ENCODE measurements around the gene VSIG1.

VSIG1 gene

DNA sequence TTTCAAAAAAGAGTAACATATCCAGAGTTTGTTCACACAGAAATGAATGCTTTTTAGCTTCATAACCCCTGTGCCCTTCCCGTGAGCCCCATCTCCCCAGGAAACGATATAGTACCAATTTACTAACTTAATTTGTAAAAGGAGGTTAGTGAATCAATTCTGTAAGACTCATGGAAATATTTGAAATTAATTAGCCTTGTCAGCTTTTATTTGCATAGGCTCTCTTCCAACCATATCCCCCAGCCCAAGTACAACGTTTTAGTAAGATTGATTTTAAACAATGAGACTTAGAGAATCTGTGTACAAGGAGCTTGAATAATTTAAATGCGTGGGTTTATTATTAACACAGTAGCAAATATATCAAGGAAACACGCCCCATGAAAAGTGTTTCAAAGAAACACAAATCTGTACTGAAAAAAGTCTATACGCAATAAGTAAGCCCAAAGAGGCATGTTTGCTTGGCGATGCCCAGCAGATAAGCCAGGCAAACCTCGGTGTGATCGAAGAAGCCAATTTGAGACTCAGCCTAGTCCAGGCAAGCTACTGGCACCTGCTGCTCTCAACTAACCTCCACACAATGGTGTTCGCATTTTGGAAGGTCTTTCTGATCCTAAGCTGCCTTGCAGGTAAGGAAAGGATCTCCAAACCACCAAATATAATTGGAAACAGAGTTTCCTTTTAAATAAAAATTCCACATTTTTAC lies at the start of gene VSIG1:
Gene VSIG1 (plus strand): TSS at position 512 of the 703 bp plus-strand sequence. CDS start 66 bp downstream, at position 578.
- Histone ChIP-seq H3K4me1 (ENCODE audit: insufficient read depth, poor library complexity, severe bottlenecking) (no peaks in the 10 kb centered on the region), H3K27ac (ENCODE audit: poor library complexity, severe bottlenecking) (no peak within 1 kb of the TSS), H3K36me3 (ENCODE audit: low read depth) (no peaks in the 10 kb centered on the region), H3K4me3 (ENCODE audit: severe bottlenecking) (no peak within 1 kb of the TSS), H3K9me3 (ENCODE audit: severe bottlenecking) (no peaks in the 10 kb centered on the region), H3K27me3 (ENCODE audit: insufficient read depth, poor library complexity, severe bottlenecking) (no peaks in the 10 kb centered on the region)
- TF ChIP-seq, protein P1, sequence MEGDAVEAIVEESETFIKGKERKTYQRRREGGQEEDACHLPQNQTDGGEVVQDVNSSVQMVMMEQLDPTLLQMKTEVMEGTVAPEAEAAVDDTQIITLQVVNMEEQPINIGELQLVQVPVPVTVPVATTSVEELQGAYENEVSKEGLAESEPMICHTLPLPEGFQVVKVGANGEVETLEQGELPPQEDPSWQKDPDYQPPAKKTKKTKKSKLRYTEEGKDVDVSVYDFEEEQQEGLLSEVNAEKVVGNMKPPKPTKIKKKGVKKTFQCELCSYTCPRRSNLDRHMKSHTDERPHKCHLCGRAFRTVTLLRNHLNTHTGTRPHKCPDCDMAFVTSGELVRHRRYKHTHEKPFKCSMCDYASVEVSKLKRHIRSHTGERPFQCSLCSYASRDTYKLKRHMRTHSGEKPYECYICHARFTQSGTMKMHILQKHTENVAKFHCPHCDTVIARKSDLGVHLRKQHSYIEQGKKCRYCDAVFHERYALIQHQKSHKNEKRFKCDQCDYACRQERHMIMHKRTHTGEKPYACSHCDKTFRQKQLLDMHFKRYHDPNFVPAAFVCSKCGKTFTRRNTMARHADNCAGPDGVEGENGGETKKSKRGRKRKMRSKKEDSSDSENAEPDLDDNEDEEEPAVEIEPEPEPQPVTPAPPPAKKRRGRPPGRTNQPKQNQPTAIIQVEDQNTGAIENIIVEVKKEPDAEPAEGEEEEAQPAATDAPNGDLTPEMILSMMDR (IDR thresholded peaks at IDR 0.05; ENCODE audit: poor library complexity, severe bottlenecking), result no peak
- no peak for DNase-seq (ENCODE audit: low spot score)
- ATAC-seq (ENCODE audit: low read depth), result no peak

DNA sequence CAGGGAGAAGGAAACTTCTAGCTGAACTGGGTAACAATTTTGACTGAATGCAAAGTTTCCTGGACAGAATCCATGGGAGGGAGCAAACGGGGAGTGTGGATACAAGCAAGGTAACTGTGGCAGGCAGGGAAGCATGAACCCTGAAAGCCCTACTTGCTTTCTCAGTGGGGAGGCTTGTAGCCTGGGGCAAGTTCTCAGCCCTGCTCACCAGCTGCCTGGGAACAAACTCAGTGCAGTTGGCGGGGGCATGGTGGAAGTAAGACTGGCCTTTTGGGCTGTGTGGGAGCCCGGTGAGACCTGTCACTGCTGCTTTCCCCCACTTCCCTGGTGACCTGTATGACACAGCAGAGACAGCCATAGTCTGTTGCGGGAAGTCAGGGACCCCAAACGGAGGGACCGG lies 48.7 kb upstream of the VSIG1 start:
- Histone ChIP-seq H3K4me1 (ENCODE audit: insufficient read depth, poor library complexity, severe bottlenecking) (no peaks in the 10 kb centered on the region), H3K27me3 (ENCODE audit: insufficient read depth, poor library complexity, severe bottlenecking) (no peaks in the 10 kb centered on the region), H3K4me3 (ENCODE audit: severe bottlenecking) (no peak overlapping the region), H3K9me3 (ENCODE audit: severe bottlenecking) (no peaks in the 10 kb centered on the region), H3K27ac (ENCODE audit: poor library complexity, severe bottlenecking) (no peak overlapping the region), H3K36me3 (ENCODE audit: low read depth) (peaks cover 26% of the 10 kb centered on the region)
- TF ChIP-seq, protein P1 (IDR thresholded peaks at IDR 0.05; ENCODE audit: poor library complexity, severe bottlenecking), result no peak
- ATAC-seq (ENCODE audit: low read depth) (no peak), DNase-seq (ENCODE audit: low spot score) (no peak)

DNA sequence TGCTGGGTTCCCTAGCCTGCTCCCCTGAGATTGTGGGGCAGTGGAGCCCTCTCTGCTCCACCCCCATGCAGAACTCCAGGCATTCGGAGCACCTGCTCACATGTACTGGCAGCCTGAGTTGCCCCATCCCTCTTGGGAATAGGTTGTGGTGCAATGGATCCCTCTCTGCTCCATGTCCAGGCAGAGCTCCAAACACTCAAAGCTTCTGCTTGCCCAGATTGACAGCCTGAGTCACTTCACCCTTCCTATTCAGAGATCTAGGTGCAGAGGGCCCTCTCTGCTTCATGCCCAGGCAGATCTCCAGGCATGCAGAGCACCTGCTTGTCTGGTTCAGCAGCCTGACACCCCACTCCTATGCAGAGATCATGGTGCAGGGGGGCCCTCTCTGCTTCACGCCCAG lies 44.1 kb upstream of the VSIG1 start:
- Histone ChIP-seq H3K9me3 (ENCODE audit: severe bottlenecking) (peaks cover 4% of the 10 kb centered on the region), H3K36me3 (ENCODE audit: low read depth) (no peaks in the 10 kb centered on the region), H3K4me1 (ENCODE audit: insufficient read depth, poor library complexity, severe bottlenecking) (no peaks in the 10 kb centered on the region), H3K4me3 (ENCODE audit: severe bottlenecking) (no peak overlapping the region), H3K27ac (ENCODE audit: poor library complexity, severe bottlenecking) (no peak overlapping the region), H3K27me3 (ENCODE audit: insufficient read depth, poor library complexity, severe bottlenecking) (no peaks in the 10 kb centered on the region)
- ATAC-seq (ENCODE audit: low read depth) (peak; percentile 71), DNase-seq (ENCODE audit: low spot score) (no peak)
- TF ChIP-seq, protein P1 (IDR thresholded peaks at IDR 0.05; ENCODE audit: poor library complexity, severe bottlenecking), result no peak

DNA sequence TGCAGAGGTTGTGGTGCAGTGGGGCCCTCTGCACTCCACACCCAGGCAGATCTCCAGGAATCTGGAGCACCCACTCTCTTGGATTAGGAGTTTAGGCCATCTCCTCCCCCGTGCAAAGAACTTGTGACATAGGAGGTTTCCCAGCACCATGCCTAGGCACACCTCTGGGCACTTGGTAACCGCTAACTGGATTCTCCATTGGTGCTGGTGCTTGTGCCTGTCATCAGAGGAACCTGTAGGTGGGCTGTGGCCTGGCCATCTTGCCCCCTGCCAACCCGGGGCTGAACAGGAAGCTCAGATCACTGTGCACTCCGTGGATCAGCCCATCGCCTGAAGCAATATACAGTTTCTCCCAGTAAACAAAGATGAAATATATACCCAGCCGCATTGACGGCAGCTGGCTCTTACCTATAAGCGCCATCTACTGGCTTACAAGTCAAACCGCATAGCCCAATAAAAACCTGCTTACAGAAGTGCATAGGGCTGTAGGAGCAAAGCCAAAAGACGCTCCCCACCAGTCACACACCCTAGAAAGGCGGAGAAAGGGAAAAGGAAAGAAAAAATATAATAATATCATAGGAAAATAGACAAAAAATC lies 43.5 kb upstream of the VSIG1 start:
- H3K27ac ChIP-seq (ENCODE audit: poor library complexity, severe bottlenecking), result no peak overlapping the region
- H3K4me3 ChIP-seq (ENCODE audit: severe bottlenecking), result no peak overlapping the region
- ATAC-seq (ENCODE audit: low read depth) (peak; percentile 45; the same call in 2 of the 3 replicates), DNase-seq (ENCODE audit: low spot score) (no peak)
- H3K4me1 ChIP-seq (ENCODE audit: insufficient read depth, poor library complexity, severe bottlenecking), result no peaks in the 10 kb centered on the region
- H3K27me3 ChIP-seq (ENCODE audit: insufficient read depth, poor library complexity, severe bottlenecking), result no peaks in the 10 kb centered on the region
- TF ChIP-seq, protein P1 (IDR thresholded peaks at IDR 0.05; ENCODE audit: poor library complexity, severe bottlenecking), result no peak
- peaks cover 5% of the 10 kb centered on the region for H3K9me3 ChIP-seq (ENCODE audit: severe bottlenecking)
- H3K36me3 ChIP-seq (ENCODE audit: low read depth), result no peaks in the 10 kb centered on the region
